ENCODE data around the gene ZNF823.

GRCh38 chr19:11698231-11698630 lies 40.5 kb downstream of the ZNF823 start:
- TF ChIP-seq, protein P1, sequence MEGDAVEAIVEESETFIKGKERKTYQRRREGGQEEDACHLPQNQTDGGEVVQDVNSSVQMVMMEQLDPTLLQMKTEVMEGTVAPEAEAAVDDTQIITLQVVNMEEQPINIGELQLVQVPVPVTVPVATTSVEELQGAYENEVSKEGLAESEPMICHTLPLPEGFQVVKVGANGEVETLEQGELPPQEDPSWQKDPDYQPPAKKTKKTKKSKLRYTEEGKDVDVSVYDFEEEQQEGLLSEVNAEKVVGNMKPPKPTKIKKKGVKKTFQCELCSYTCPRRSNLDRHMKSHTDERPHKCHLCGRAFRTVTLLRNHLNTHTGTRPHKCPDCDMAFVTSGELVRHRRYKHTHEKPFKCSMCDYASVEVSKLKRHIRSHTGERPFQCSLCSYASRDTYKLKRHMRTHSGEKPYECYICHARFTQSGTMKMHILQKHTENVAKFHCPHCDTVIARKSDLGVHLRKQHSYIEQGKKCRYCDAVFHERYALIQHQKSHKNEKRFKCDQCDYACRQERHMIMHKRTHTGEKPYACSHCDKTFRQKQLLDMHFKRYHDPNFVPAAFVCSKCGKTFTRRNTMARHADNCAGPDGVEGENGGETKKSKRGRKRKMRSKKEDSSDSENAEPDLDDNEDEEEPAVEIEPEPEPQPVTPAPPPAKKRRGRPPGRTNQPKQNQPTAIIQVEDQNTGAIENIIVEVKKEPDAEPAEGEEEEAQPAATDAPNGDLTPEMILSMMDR (IDR thresholded peaks at IDR 0.05; ENCODE audit: extremely low read depth in 1 of 2, insufficient read depth in 1 of 2, low read depth in 1 of 2, low read length in 2 of 2), result no peak
- TF ChIP-seq FOS (IDR thresholded peaks at IDR 0.05; ENCODE audit: borderline replicate concordance, insufficient read depth, low read length), result no peak
- TF ChIP-seq MYC (IDR thresholded peaks at IDR 0.05; ENCODE audit: low read depth, low read length), result no peak
- TF ChIP-seq POLR2A (IDR thresholded peaks at IDR 0.05; ENCODE audit: low read depth, low read length), result no peak
- TF ChIP-seq, protein P2, sequence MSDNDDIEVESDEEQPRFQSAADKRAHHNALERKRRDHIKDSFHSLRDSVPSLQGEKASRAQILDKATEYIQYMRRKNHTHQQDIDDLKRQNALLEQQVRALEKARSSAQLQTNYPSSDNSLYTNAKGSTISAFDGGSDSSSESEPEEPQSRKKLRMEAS (IDR thresholded peaks at IDR 0.05; ENCODE audit: insufficient read depth, insufficient read length), result no peak
- TF ChIP-seq EZH2 (IDR thresholded peaks at IDR 0.05; ENCODE audit: borderline replicate concordance, low read depth, low read length, severe bottlenecking), result no peak
- TF ChIP-seq POLR2AphosphoS5 (IDR thresholded peaks at IDR 0.05; ENCODE audit: insufficient read depth, low read depth, low read length), result no peak

Measured in endothelial cell of umbilical vein (primary cell).